HepG2 (cell line): ENCODE results near the gene GFPT2. TPM values are rescaled to one million over a fixed set of nuclear protein-coding genes. Genes with fewer than 3 reads are reported as not detected.

Experiments used
- ATAC-seq: fragments of 200-7000 bp; cut with Tn5 transposase; 3 replicates; pipeline ENCODE4 v1.9.1; 2020; ENCODE audit warnings: mild to moderate bottlenecking, moderate library complexity
- BruUV-seq: library from RNA; stranded (reverse); fragments of 400-500 nt; replicated peaks from 2 replicates; lab custom pipeline; 2021; lab: Mats Ljungman, UMichigan
- CTCF ChIA-PET: fragments of 300-600 bp; formaldehyde crosslinking; extraction: SDS; loops from one replicate; lab custom pipeline; 2021; ENCODE audit warnings: low total read pairs, inconsistent platforms, low intra/inter-chr PET ratio; lab: Yijun Ruan, JAX
- POLR2A ChIA-PET: fragments of 350-600 bp; sonication (Branson Sonifier 250); formaldehyde crosslinking; loops from one replicate; lab custom pipeline; 2020; ENCODE audit warnings: antibody characterized with exemption, inconsistent platforms; lab: Yijun Ruan, JAX
- DNase-seq: peaks from one replicate; pipeline ENCODE4 v3.0.0-alpha.2; 2015; ENCODE audit warnings: low spot score
- FAIRE-seq: peaks from 3 replicates; lab custom pipeline; 2011; peaks lifted over from hg19 to GRCh38; lab: Jason Lieb, UNC
- H2AFZ ChIP-seq: one replicate; pipeline ENCODE4 v1.6.1; 2011; ENCODE audit warnings: low read length, inconsistent platforms
- H3K27ac ChIP-seq: fragments of 300-600 bp; 3 replicates; pipeline ENCODE4 v1.8.0; 2011; ENCODE audit warnings: mixed run types, mild to moderate bottlenecking, mixed read lengths, low read length, inconsistent platforms; ENCODE audit not compliant: insufficient read depth; ENCODE audit errors: extremely low read length
- H3K27me3 ChIP-seq, 2 experiments: fragments of 200-600 bp in 1 of 2; 2 replicates in 1 of 2; 3 replicates in 1 of 2; pipeline versions ENCODE4 v1.6.0 to v1.8.0; 2011; ENCODE audit warnings: low read length in 2 of 2, mild to moderate bottlenecking in 2 of 2, moderate library complexity in 2 of 2, inconsistent platforms in 1 of 2; ENCODE audit not compliant: insufficient read depth in 2 of 2, control insufficient read depth in 1 of 2
- H3K36me3 ChIP-seq, 2 experiments: fragments of 200-600 bp in 1 of 2; replicated peaks in 1 of 2; 2 replicates in 1 of 2; 3 replicates in 1 of 2; pipeline versions ENCODE4 v1.5.1 to v1.8.0; 2011; ENCODE audit warnings: low read length in 2 of 2, inconsistent platforms in 1 of 2; ENCODE audit not compliant: insufficient read depth in 2 of 2, control insufficient read depth in 1 of 2
- H3K4me1 ChIP-seq: 2 replicates; pipeline ENCODE4 v1.5.1; 2012; ENCODE audit warnings: low read length, inconsistent platforms; ENCODE audit not compliant: insufficient read depth
- H3K4me2 ChIP-seq: 2 replicates; pipeline ENCODE4 v1.6.0; 2011; ENCODE audit warnings: low read depth, low read length, inconsistent platforms
- H3K4me3 ChIP-seq, 3 experiments: fragments of 200-600 bp in 1 of 3; sonication (generic), shearing (Covaris generic) in 1 of 3; replicated peaks in 1 of 3; 2 replicates each; pipeline ENCODE4 v1.5.1; 2011 to 2016; ENCODE audit warnings: low read length in 3 of 3, inconsistent platforms in 2 of 3, low read depth in 2 of 3, mild to moderate bottlenecking in 2 of 3, control low read depth in 1 of 3, mixed read lengths in 1 of 3; ENCODE audit not compliant: insufficient read depth in 1 of 3
- H3K79me2 ChIP-seq: one replicate; pipeline ENCODE4 v1.6.1; 2011; ENCODE audit warnings: low read length, inconsistent platforms; ENCODE audit not compliant: insufficient read depth
- H3K9ac ChIP-seq: 2 replicates; pipeline ENCODE4 v1.6.0; 2011; ENCODE audit warnings: mild to moderate bottlenecking, low read depth, low read length, inconsistent platforms; ENCODE audit not compliant: insufficient read depth
- H3K9me3 ChIP-seq: 2 replicates; pipeline ENCODE4 v1.5.1; 2012; ENCODE audit warnings: mild to moderate bottlenecking, low read length
- H4K20me1 ChIP-seq: 2 replicates; pipeline ENCODE4 v1.6.0; 2011; ENCODE audit warnings: inconsistent platforms, mild to moderate bottlenecking, low read length, moderate library complexity; ENCODE audit not compliant: insufficient read depth
- ATF7-NPFF ChIP-seq: sonication (generic); formaldehyde crosslinking; IDR thresholded peaks from 2 replicates; pipeline ENCODE4 v1.8.1; 2023; ENCODE audit warnings: mild to moderate bottlenecking, low read depth, missing genetic modification reagents, moderate library complexity
- BHLHE40 ChIP-seq: IDR thresholded peaks from 2 replicates; pipeline ENCODE4 v1.6.1; 2011; ENCODE audit warnings: low read length, improper control_type of control experiment
- CENPBD1 ChIP-seq: sonication (generic); formaldehyde crosslinking; IDR thresholded peaks from 2 replicates; pipeline ENCODE4 v1.8.0; 2022; ENCODE audit warnings: missing genetic modification reagents, low read depth, mild to moderate bottlenecking, borderline replicate concordance
- DBP ChIP-seq: sonication (generic); formaldehyde crosslinking; IDR thresholded peaks from 2 replicates; pipeline ENCODE4 v1.4.0; 2020; ENCODE audit warnings: missing genetic modification reagents; ENCODE audit errors: not compliant biosample characterization
- EP300 ChIP-seq, 3 experiments: sonication (generic) in 1 of 3; formaldehyde crosslinking in 1 of 3; IDR thresholded peaks; 2 replicates each; pipeline versions ENCODE4 v1.5.1 to v1.6.1; 2011 to 2020; ENCODE audit warnings: low read depth in 2 of 3, low read length in 2 of 3, borderline replicate concordance in 1 of 3, improper control_type of control experiment in 1 of 3, mild to moderate bottlenecking in 1 of 3, missing genetic modification reagents in 1 of 3, moderate library complexity in 1 of 3
- FOXK1 ChIP-seq: sonication (generic); formaldehyde crosslinking; IDR thresholded peaks from 2 replicates; pipeline ENCODE4 v1.4.0; 2020; ENCODE audit warnings: low read depth, missing genetic modification reagents, borderline replicate concordance
- GATAD1 ChIP-seq: IDR thresholded peaks from 2 replicates; pipeline ENCODE4 v1.6.1; 2016; ENCODE audit warnings: missing genetic modification reagents, missing compliant biosample characterization
- GZF1 ChIP-seq: sonication (generic); formaldehyde crosslinking; IDR thresholded peaks from 2 replicates; pipeline ENCODE4 v1.5.1; 2020; ENCODE audit warnings: mild to moderate bottlenecking, missing genetic modification reagents
- MAFF ChIP-seq: IDR thresholded peaks from 2 replicates; pipeline ENCODE4 v1.6.1; 2011; ENCODE audit warnings: low read depth, low read length, improper control_type of control experiment
- NFRKB ChIP-seq: fragments of 450-650 bp; IDR thresholded peaks from 2 replicates; pipeline ENCODE4 v1.6.1; 2017
- PHF21A ChIP-seq: sonication (generic); formaldehyde crosslinking; IDR thresholded peaks from 2 replicates; pipeline ENCODE4 v1.5.0; 2020; ENCODE audit warnings: mild to moderate bottlenecking, missing genetic modification reagents
- RFX3 ChIP-seq: IDR thresholded peaks from 2 replicates; pipeline ENCODE4 v1.6.1; 2016; ENCODE audit warnings: missing biosample characterization, missing genetic modification reagents
- SETDB1 ChIP-seq: sonication (generic); formaldehyde crosslinking; IDR thresholded peaks from 2 replicates; pipeline ENCODE4 v1.5.1; 2020; ENCODE audit warnings: missing genetic modification reagents, mild to moderate bottlenecking, borderline replicate concordance
- SNAPC5 ChIP-seq: sonication (generic); formaldehyde crosslinking; IDR thresholded peaks from 2 replicates; pipeline ENCODE4 v1.8.1; 2023; ENCODE audit warnings: mild to moderate bottlenecking, missing genetic modification reagents, borderline replicate concordance
- ZC3H13 ChIP-seq: sonication (generic); formaldehyde crosslinking; IDR thresholded peaks from 2 replicates; pipeline ENCODE4 v1.8.1; 2023; ENCODE audit warnings: mild to moderate bottlenecking, missing genetic modification reagents, moderate library complexity
- ZFP36L1 ChIP-seq: sonication (generic); formaldehyde crosslinking; IDR thresholded peaks from 2 replicates; pipeline ENCODE4 v1.8.0; 2022; ENCODE audit warnings: mild to moderate bottlenecking, missing genetic modification reagents, moderate library complexity
- ZNF460 ChIP-seq: sonication (generic); formaldehyde crosslinking; IDR thresholded peaks from 2 replicates; pipeline ENCODE4 v1.5.1; 2020; ENCODE audit warnings: missing genetic modification reagents, mild to moderate bottlenecking, borderline replicate concordance
- ZNF558 ChIP-seq: sonication (generic); formaldehyde crosslinking; IDR thresholded peaks from 2 replicates; pipeline ENCODE4 v1.9.0; 2022; ENCODE audit warnings: mild to moderate bottlenecking, missing genetic modification reagents, borderline replicate concordance
- ZNF773 ChIP-seq: sonication (generic); formaldehyde crosslinking; IDR thresholded peaks from 2 replicates; pipeline ENCODE4 v1.4.0; 2020; ENCODE audit warnings: missing genetic modification reagents, borderline replicate concordance
- ZSCAN30 ChIP-seq: sonication (generic); formaldehyde crosslinking; IDR thresholded peaks from 2 replicates; pipeline ENCODE4 v1.5.0; 2020; ENCODE audit warnings: mild to moderate bottlenecking, missing genetic modification reagents
- WGBS: methylation state at CpG from one replicate; pipeline ENCODE4 v1.1.6; 2017; ENCODE audit warnings: low lambda C conversion rate; 5-methylcytosine and 5-hydroxymethylcytosine counted together
- in situ Hi-C: cut with HindIII; loops from 2 replicates; pipeline ENCODE4 v1.10.0; 2017; ENCODE audit warnings: low pct_unique_long_range_greater_than_20kb; ENCODE audit not compliant: extremely low pct_ligation_motif_present
- intact Hi-C: fragments of 100-400 bp; cut with micrococcal nuclease; formaldehyde crosslinking; loops from one replicate; pipeline ENCODE4 v1.10.0; 2022; ENCODE audit not compliant: unreplicated experiment
- polyA plus RNA-seq, 8 experiments: library from polyadenylated mRNA; depleted of rRNA in 3 of 8; stranded (reverse) in 7 of 8; unstranded in 1 of 8; fragments of >200 nt; fragmentation: Illumina TruSeq in 4 of 8; extraction: Trizol in 4 of 8; gene quantifications; 2 replicates each; pipeline versions ENCODE4 v1.2.1 to v1.2.3, GENCODE V29; 2011 to 2016; ENCODE audit warnings: low read depth in 4 of 8, missing spikeins in 1 of 8, mixed read lengths in 1 of 8; ENCODE audit not compliant: insufficient read depth in 1 of 8
- total RNA-seq, 5 experiments: library from RNA; depleted of rRNA; stranded (reverse); fragments of >200 nt; fragmentation: Illumina TruSeq; extraction: Trizol; gene quantifications; 2 replicates each; pipeline ENCODE4 v1.2.3, GENCODE V29; 2016; ENCODE audit warnings: low read depth in 1 of 5

The GFPT2 gene
- total and polyA plus RNA-seq, 2 of the 13 experiments (the other 11 are each of a cell fraction or from before 2014, with no cell fraction given) = 0.18 TPM

GRCh38 chr5:180340856-180341255 lies 12.3 kb downstream of the GFPT2 start (continued):
- TF ChIP-seq RFX3 (CRISPR knock-in tag) (no peak), PHF21A (CRISPR knock-in tag) (no peak), CENPBD1 (CRISPR knock-in tag) (no peak), EP300 (IDR thresholded peaks at IDR 0.05; ENCODE audit: low read depth in 2 of 2, low read length in 2 of 2) (no peak), EP300 (CRISPR knock-in tag; IDR thresholded peaks at IDR 0.05; ENCODE audit: borderline replicate concordance) (no peak), ATF7-NPFF (CRISPR knock-in tag) (no peak), ZSCAN30 (no peak), SETDB1 (CRISPR knock-in tag) (no peak), NFRKB (no peak), ZNF558 (no peak)

DNA sequence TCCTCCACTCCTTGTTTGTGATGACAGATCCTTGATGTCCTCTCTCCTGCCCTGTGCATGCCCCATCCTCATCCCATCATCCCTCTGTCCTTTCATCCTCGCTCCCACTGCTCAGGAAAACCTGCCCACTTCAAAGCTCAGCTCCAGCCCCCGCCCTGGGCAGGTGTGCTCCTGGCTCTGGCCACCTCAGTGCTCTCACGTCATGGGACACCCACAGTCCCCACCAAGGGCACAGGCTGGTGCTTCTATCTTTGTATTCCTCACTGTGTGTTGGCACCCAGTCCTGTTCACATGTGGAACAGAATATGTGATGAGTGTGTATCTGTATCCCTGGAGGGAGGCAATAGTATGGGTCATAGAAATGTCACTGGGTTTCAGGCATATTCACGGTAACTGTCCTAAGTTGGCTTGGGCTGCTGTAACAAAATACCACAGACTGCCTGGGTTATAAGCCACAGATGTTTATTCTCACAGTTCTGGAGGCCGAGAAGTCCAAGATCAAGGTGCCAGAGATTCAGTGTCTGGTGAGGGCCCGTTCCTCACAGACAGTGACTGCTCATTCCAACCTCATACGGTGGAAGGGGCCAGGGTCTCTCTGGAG lies 13.5 kb downstream of the GFPT2 start:
- ATAC-seq = no peak
- no peak overlapping the region for H3K9ac ChIP-seq
- H3K4me2 ChIP-seq = no peak overlapping the region
- peaks cover 1 to 37% of the 10 kb centered on the region in 2 experiments; a peak in 2 of 5 replicates for H3K27me3 ChIP-seq
- H2AFZ ChIP-seq = no peak overlapping the region
- H4K20me1 ChIP-seq = no peaks in the 10 kb centered on the region
- no peaks in the 10 kb centered on the region for H3K79me2 ChIP-seq
- no peaks in the 10 kb centered on the region for H3K4me1 ChIP-seq
- no peak for FAIRE-seq
- no peak overlapping the region for H3K27ac ChIP-seq
- POLR2A ChIA-PET = no interaction called here
- BruUV-seq = no TSS peak
- no peaks in the 10 kb centered on the region for H3K9me3 ChIP-seq
- intact Hi-C loops = no loop called here
- no peak for DNase-seq
- no peak overlapping the region for H3K4me3 ChIP-seq
- in situ Hi-C loops = no loop called here
- WGBS = 31% methylated on average over 7 of the region's 7 CpGs
- H3K36me3 ChIP-seq = no peaks in the 10 kb centered on the region
- CTCF ChIA-PET = no interaction called here
- TF ChIP-seq ZC3H13 (CRISPR knock-in tag) = no peak
- TF ChIP-seq ZFP36L1 = no peak
- TF ChIP-seq FOXK1 (CRISPR knock-in tag) = no peak
- no peak for TF ChIP-seq GATAD1
- TF ChIP-seq GZF1 (CRISPR knock-in tag) = no peak
- no peak for TF ChIP-seq ZNF460
- no peak for TF ChIP-seq DBP (CRISPR knock-in tag)
- no peak for TF ChIP-seq MAFF
- no peak for TF ChIP-seq BHLHE40
- TF ChIP-seq SNAPC5 (CRISPR knock-in tag) = no peak
- TF ChIP-seq ZNF773 (CRISPR knock-in tag) = no peak
